ENCODE measurements around the gene PRRC2B. TPM values are rescaled to one million over a fixed set of nuclear protein-coding genes. Genes with fewer than 3 reads are reported as not detected.

Gene PRRC2B
- total and polyA plus RNA-seq, 2 of the 13 experiments (the other 11 are each of a cell fraction or from before 2014, with no cell fraction given): 20.8 to 37.4 TPM

- no peak for TF ChIP-seq HOXA7 (CRISPR knock-in tag; IDR thresholded peaks at IDR 0.05)
- peak; percentile 75 for TF ChIP-seq ARNTL (CRISPR knock-in tag; IDR thresholded peaks at IDR 0.05)
- TF ChIP-seq ZBTB21 (CRISPR knock-in tag; IDR thresholded peaks at IDR 0.05): no peak
- no peak for TF ChIP-seq GTF2F1 (IDR thresholded peaks at IDR 0.05; ENCODE audit: low read length)
- TF ChIP-seq YY1 (IDR thresholded peaks at IDR 0.05; ENCODE audit: insufficient read depth, insufficient replicate concordance, low read depth, low read length): peak; percentile 68
- peak in 1 of 2 experiments; percentile 53; a peak in 2 of 4 replicates for TF ChIP-seq KLF16 (CRISPR knock-in tag; IDR thresholded peaks at IDR 0.05)
- no peak for TF ChIP-seq ZNF639 (CRISPR knock-in tag; conservative IDR thresholded peaks at IDR 0.05)
- no peak for TF ChIP-seq ZNF704 (CRISPR knock-in tag; IDR thresholded peaks at IDR 0.05; ENCODE audit: borderline replicate concordance)
- no peak for TF ChIP-seq HNF4G (IDR thresholded peaks at IDR 0.05; ENCODE audit: borderline replicate concordance, low read depth, low read length)
- peak; percentile 22; the same call in 1 of the 2 replicates for TF ChIP-seq HNF4G (CRISPR knock-in tag; IDR thresholded peaks at IDR 0.05; ENCODE audit: borderline replicate concordance, low read depth)
- TF ChIP-seq REL (CRISPR knock-in tag; conservative IDR thresholded peaks at IDR 0.05): no peak
- peak; percentile 76; the same call in 1 of the 2 replicates for TF ChIP-seq BRF2 (CRISPR knock-in tag; IDR thresholded peaks at IDR 0.05)
- no peak for TF ChIP-seq NKX3-1 (CRISPR knock-in tag; IDR thresholded peaks at IDR 0.05)
- TF ChIP-seq ZNF30 (CRISPR knock-in tag; IDR thresholded peaks at IDR 0.05): no peak
- TF ChIP-seq MED1 (CRISPR knock-in tag; IDR thresholded peaks at IDR 0.05): peak; percentile 73
- no peak for TF ChIP-seq ZNF230 (CRISPR knock-in tag; IDR thresholded peaks at IDR 0.05)
- TF ChIP-seq SP4 (CRISPR knock-in tag; IDR thresholded peaks at IDR 0.05): no peak
- TF ChIP-seq, protein P1, sequence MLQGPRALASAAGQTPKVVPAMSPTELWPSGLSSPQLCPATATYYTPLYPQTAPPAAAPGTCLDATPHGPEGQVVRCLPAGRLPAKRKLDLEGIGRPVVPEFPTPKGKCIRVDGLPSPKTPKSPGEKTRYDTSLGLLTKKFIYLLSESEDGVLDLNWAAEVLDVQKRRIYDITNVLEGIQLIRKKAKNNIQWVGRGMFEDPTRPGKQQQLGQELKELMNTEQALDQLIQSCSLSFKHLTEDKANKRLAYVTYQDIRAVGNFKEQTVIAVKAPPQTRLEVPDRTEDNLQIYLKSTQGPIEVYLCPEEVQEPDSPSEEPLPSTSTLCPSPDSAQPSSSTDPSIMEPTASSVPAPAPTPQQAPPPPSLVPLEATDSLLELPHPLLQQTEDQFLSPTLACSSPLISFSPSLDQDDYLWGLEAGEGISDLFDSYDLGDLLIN (CRISPR knock-in tag; IDR thresholded peaks at IDR 0.05; ENCODE audit: borderline replicate concordance): 0 out of 2 replicates have a peak, but pooled peaks have one; percentile 43
- no peak for TF ChIP-seq TBP (CRISPR knock-in tag; IDR thresholded peaks at IDR 0.05)
- TF ChIP-seq ATF1 (CRISPR knock-in tag; IDR thresholded peaks at IDR 0.05): no peak
- TF ChIP-seq LRRFIP1 (CRISPR knock-in tag; conservative IDR thresholded peaks at IDR 0.05): no peak
- TF ChIP-seq SIN3A (IDR thresholded peaks at IDR 0.05; ENCODE audit: borderline replicate concordance, low read depth, low read length): no peak
- no peak for TF ChIP-seq ZBTB38 (CRISPR knock-in tag; IDR thresholded peaks at IDR 0.05)
Measured at GRCh38 chr9:131545003-131545785, 151.3 kb downstream of the PRRC2B start, which contains the start of gene PRRT1B (continued).
